Keratinocyte (primary cell): Measurements from ENCODE around the gene PTPRN2. TPM values are rescaled to one million over a fixed set of nuclear protein-coding genes. Genes with fewer than 3 reads are reported as not detected.

Source experiments
- DNase-seq: peaks from one replicate; pipeline ENCODE4 v3.0.0-alpha.2; 2011; ENCODE audit warnings: low read depth, missing footprints, low spot score
- FAIRE-seq: peaks from 2 replicates; lab custom pipeline; 2011; peaks lifted over from hg19 to GRCh38; lab: Jason Lieb, UNC
- H2AFZ ChIP-seq: 2 replicates; pipeline ENCODE4 v1.6.0; 2012; ENCODE audit warnings: low read length, control low read depth, inconsistent platforms; ENCODE audit not compliant: control insufficient read depth
- H3K27ac ChIP-seq: 2 replicates; pipeline ENCODE4 v1.5.1; 2011; ENCODE audit warnings: low read length; ENCODE audit not compliant: control insufficient read depth, insufficient read depth
- H3K27me3 ChIP-seq: 3 replicates; pipeline ENCODE4 v1.6.0; 2011; ENCODE audit warnings: low read length; ENCODE audit not compliant: control insufficient read depth, insufficient read depth; ENCODE audit errors: extremely low read depth
- H3K36me3 ChIP-seq, 2 experiments: 2 replicates in 1 of 2; 3 replicates in 1 of 2; pipeline ENCODE4 v1.5.1; 2011; ENCODE audit warnings: low read length in 2 of 2, mild to moderate bottlenecking in 1 of 2; ENCODE audit not compliant: control insufficient read depth in 2 of 2, insufficient read depth in 2 of 2; ENCODE audit errors: extremely low read depth in 1 of 2
- H3K4me1 ChIP-seq: 3 replicates; pipeline ENCODE4 v1.5.1; 2011; ENCODE audit warnings: low read length; ENCODE audit not compliant: control insufficient read depth, insufficient read depth; ENCODE audit errors: extremely low read depth
- H3K4me2 ChIP-seq: 3 replicates; pipeline ENCODE4 v1.6.0; 2011; ENCODE audit warnings: low read depth, low read length; ENCODE audit not compliant: control insufficient read depth, insufficient read depth; ENCODE audit errors: extremely low read depth
- H3K4me3 ChIP-seq, 3 experiments: fragments of 200-600 bp in 1 of 3; sonication (generic) in 1 of 3; 2 replicates in 2 of 3; 3 replicates in 1 of 3; pipeline ENCODE4 v1.5.1; 2011 to 2016; ENCODE audit warnings: low read length in 3 of 3, mild to moderate bottlenecking in 3 of 3, control low read depth in 2 of 3, inconsistent platforms in 1 of 3, low read depth in 1 of 3, mixed read lengths in 1 of 3, mixed run types in 1 of 3, moderate library complexity in 1 of 3; ENCODE audit not compliant: control insufficient read depth in 2 of 3, insufficient read depth in 2 of 3; ENCODE audit errors: extremely low read depth in 1 of 3
- H3K79me2 ChIP-seq: 2 replicates; pipeline ENCODE4 v1.6.0; 2012; ENCODE audit warnings: low read length; ENCODE audit not compliant: control insufficient read depth, insufficient read depth
- H3K9ac ChIP-seq: 3 replicates; pipeline ENCODE4 v1.6.0; 2011; ENCODE audit warnings: low read length; ENCODE audit not compliant: control insufficient read depth, insufficient read depth; ENCODE audit errors: extremely low read depth
- H3K9me1 ChIP-seq: 3 replicates; pipeline ENCODE4 v1.6.0; 2011; ENCODE audit warnings: low read length; ENCODE audit not compliant: control insufficient read depth, insufficient read depth; ENCODE audit errors: extremely low read depth
- H3K9me3 ChIP-seq: 2 replicates; pipeline ENCODE4 v1.5.1; 2012; ENCODE audit warnings: low read depth, low read length; ENCODE audit not compliant: control insufficient read depth
- H4K20me1 ChIP-seq: 3 replicates; pipeline ENCODE4 v1.6.0; 2011; ENCODE audit warnings: low read length; ENCODE audit not compliant: control insufficient read depth, insufficient read depth; ENCODE audit errors: extremely low read depth
- CTCF ChIP-seq, 3 experiments: IDR thresholded peaks in 1 of 3; conservative IDR thresholded peaks in 1 of 3; optimal IDR thresholded peaks in 1 of 3; 2 replicates in 2 of 3; 3 replicates in 1 of 3; pipeline versions ENCODE3 to v1.5.1; 2011; ENCODE audit warnings: low read length in 3 of 3, mild to moderate bottlenecking in 3 of 3, moderate library complexity in 2 of 3, control low read depth in 1 of 3, inconsistent platforms in 1 of 3; ENCODE audit not compliant: insufficient read depth in 2 of 3; ENCODE audit errors: extremely low read depth in 1 of 3
- EZH2 ChIP-seq: IDR thresholded peaks from one replicate; pipeline ENCODE4 v1.6.1; 2012; ENCODE audit warnings: inconsistent platforms, mild to moderate bottlenecking, low read length, moderate library complexity
- dilution Hi-C: fragments of 300-500 bp; cut with MboI; formaldehyde crosslinking; loops from one replicate; pipeline ENCODE4 v1.7.0; 2020; ENCODE audit warnings: low sequenced_read_pairs; ENCODE audit not compliant: extremely low pct_ligation_motif_present
- polyA plus RNA-seq, 5 experiments: library from polyadenylated mRNA; depleted of rRNA in 3 of 5; stranded (reverse) in 3 of 5; stranded (forward) in 1 of 5; unstranded in 1 of 5; fragments of >200 nt; gene quantifications; 1 replicate in 1 of 5; 2 replicates in 3 of 5; 3 replicates in 1 of 5; pipeline versions ENCODE4 v1.2.1 to v1.2.3, GENCODE V29; 2011 to 2012; ENCODE audit warnings: missing spikeins in 2 of 5, low read depth in 1 of 5, low replicate concordance in 1 of 5

PTPRN2 gene
- polyA plus RNA-seq, 1 donor (not counting 4 experiments of a cell fraction or from before 2014, with no cell fraction given) = not detected

- no peak for DNase-seq
- TF ChIP-seq CTCF (optimal IDR thresholded peaks at IDR 0.05 in 1 of 3, IDR thresholded peaks at IDR 0.05 in 1 of 3, conservative IDR thresholded peaks at IDR 0.05 in 1 of 3; ENCODE audit: extremely low read depth in 1 of 3, insufficient read depth in 2 of 3, low read length in 3 of 3) (no peak), EZH2 (no peak)
- H3K27me3 ChIP-seq = no peaks in the 10 kb centered on the region
- H3K4me3 ChIP-seq = no peak overlapping the region
- H3K36me3 ChIP-seq = no peaks in the 10 kb centered on the region
- no peak overlapping the region for H2AFZ ChIP-seq
- no peaks in the 10 kb centered on the region for H4K20me1 ChIP-seq
- no peak overlapping the region for H3K4me2 ChIP-seq
- dilution Hi-C loops = no loop called here
- no peak overlapping the region for H3K9ac ChIP-seq
- H3K4me1 ChIP-seq = no peaks in the 10 kb centered on the region
- H3K27ac ChIP-seq = no peak overlapping the region
- H3K9me1 ChIP-seq = no peaks in the 10 kb centered on the region
- no peak for FAIRE-seq
- H3K9me3 ChIP-seq = peaks cover 3% of the 10 kb centered on the region
- H3K79me2 ChIP-seq = no peaks in the 10 kb centered on the region
Observed at GRCh38 chr7:158351481-158351880, 236.1 kb downstream of the PTPRN2 start.

GRCh38 chr7:158351051-158351450 lies 236.6 kb downstream of the PTPRN2 start:
- no peaks in the 10 kb centered on the region for H3K79me2 ChIP-seq
- TF ChIP-seq EZH2 (no peak), CTCF (optimal IDR thresholded peaks at IDR 0.05 in 1 of 3, IDR thresholded peaks at IDR 0.05 in 1 of 3, conservative IDR thresholded peaks at IDR 0.05 in 1 of 3; ENCODE audit: extremely low read depth in 1 of 3, insufficient read depth in 2 of 3, low read length in 3 of 3) (no peak)
- H4K20me1 ChIP-seq = no peaks in the 10 kb centered on the region
- H3K4me2 ChIP-seq = no peak overlapping the region
- no peak for FAIRE-seq
- no peak overlapping the region for H3K4me3 ChIP-seq
- no peak overlapping the region for H3K9ac ChIP-seq
- H3K36me3 ChIP-seq = no peaks in the 10 kb centered on the region
- dilution Hi-C loops = no loop called here
- H3K27me3 ChIP-seq = no peaks in the 10 kb centered on the region
- no peak overlapping the region for H2AFZ ChIP-seq
- no peaks in the 10 kb centered on the region for H3K9me1 ChIP-seq
- no peak overlapping the region for H3K27ac ChIP-seq
- peaks cover 3% of the 10 kb centered on the region for H3K9me3 ChIP-seq
- no peak for DNase-seq
- H3K4me1 ChIP-seq = no peaks in the 10 kb centered on the region
